SU-DHL-6 (cell line): ENCODE measurements around the gene HS6ST3.

Source experiments
- EZH2phosphoT487 ChIP-seq: fragments of 200-600 bp; sonication (generic), shearing (Covaris generic); conservative IDR thresholded peaks from 2 replicates; pipeline ENCODE4 v1.6.1; 2018; ENCODE audit warnings: mild to moderate bottlenecking, antibody characterized with exemption, low read length, moderate library complexity, mixed read lengths
- TF ChIP-seq, protein P1 (sequence below): fragments of 200-600 bp; sonication (generic); IDR thresholded peaks from one replicate; pipeline ENCODE4 v1.5.1; 2017; ENCODE audit warnings: antibody characterized with exemption, mild to moderate bottlenecking, low read length, moderate library complexity; ENCODE audit not compliant: insufficient read depth, poor library complexity, severe bottlenecking

DNA sequence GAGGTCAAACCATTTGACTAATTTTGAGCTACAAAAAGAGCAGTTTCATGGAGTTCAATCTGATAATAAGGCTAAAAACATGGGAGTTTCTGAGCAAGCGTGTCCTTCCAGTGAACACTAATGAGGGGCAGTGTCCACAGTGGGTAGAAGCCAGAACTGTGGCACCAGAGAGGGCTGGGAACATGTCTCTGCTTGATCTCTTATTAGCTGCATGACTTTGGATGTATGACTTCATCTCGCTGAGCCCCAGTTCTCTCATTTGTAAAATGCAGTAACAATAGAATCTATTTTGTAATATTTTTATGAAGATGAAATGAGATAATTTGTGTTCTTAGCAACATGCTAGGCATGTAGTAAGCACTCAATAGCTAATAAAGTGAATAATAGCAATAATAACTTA, 69.8 kb downstream of the HS6ST3 start:
- TF ChIP-seq, protein P1, sequence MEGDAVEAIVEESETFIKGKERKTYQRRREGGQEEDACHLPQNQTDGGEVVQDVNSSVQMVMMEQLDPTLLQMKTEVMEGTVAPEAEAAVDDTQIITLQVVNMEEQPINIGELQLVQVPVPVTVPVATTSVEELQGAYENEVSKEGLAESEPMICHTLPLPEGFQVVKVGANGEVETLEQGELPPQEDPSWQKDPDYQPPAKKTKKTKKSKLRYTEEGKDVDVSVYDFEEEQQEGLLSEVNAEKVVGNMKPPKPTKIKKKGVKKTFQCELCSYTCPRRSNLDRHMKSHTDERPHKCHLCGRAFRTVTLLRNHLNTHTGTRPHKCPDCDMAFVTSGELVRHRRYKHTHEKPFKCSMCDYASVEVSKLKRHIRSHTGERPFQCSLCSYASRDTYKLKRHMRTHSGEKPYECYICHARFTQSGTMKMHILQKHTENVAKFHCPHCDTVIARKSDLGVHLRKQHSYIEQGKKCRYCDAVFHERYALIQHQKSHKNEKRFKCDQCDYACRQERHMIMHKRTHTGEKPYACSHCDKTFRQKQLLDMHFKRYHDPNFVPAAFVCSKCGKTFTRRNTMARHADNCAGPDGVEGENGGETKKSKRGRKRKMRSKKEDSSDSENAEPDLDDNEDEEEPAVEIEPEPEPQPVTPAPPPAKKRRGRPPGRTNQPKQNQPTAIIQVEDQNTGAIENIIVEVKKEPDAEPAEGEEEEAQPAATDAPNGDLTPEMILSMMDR: no peak
- no peak for TF ChIP-seq EZH2phosphoT487
